ENCODE measurements around the gene SKIC3. TPM values are rescaled to one million over a fixed set of nuclear protein-coding genes. Genes with fewer than 3 reads are reported as not detected.

The SKIC3 gene
- total RNA-seq, 1 donor, result 146 TPM

DNA sequence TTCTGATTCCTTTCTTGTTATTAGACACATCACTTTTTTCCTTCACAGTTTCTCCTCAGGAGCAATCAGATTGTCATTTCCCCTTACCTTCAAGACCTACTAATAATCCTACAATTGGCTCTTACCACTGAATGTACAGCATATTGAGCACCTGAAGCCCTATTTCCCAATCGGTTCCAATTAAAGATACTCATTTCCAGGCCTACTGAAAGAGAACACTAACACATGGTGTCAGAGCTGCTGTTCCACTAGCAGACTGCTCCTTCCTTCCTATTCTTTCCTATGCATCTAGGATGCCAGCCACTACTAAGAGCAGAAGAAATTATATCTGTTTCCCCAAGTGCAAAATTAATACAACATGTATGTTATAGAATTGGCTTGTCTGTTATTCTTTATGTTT is 34.6 kb downstream of the SKIC3 start:
- TF ChIP-seq, protein P1, sequence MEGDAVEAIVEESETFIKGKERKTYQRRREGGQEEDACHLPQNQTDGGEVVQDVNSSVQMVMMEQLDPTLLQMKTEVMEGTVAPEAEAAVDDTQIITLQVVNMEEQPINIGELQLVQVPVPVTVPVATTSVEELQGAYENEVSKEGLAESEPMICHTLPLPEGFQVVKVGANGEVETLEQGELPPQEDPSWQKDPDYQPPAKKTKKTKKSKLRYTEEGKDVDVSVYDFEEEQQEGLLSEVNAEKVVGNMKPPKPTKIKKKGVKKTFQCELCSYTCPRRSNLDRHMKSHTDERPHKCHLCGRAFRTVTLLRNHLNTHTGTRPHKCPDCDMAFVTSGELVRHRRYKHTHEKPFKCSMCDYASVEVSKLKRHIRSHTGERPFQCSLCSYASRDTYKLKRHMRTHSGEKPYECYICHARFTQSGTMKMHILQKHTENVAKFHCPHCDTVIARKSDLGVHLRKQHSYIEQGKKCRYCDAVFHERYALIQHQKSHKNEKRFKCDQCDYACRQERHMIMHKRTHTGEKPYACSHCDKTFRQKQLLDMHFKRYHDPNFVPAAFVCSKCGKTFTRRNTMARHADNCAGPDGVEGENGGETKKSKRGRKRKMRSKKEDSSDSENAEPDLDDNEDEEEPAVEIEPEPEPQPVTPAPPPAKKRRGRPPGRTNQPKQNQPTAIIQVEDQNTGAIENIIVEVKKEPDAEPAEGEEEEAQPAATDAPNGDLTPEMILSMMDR (IDR thresholded peaks at IDR 0.05; ENCODE audit: insufficient read depth, low read length), result no peak
- no peak overlapping the region for H3K4me3 ChIP-seq (ENCODE audit: low read depth, low read length)
- no peak for DNase-seq (ENCODE audit: low read depth)

DNA sequence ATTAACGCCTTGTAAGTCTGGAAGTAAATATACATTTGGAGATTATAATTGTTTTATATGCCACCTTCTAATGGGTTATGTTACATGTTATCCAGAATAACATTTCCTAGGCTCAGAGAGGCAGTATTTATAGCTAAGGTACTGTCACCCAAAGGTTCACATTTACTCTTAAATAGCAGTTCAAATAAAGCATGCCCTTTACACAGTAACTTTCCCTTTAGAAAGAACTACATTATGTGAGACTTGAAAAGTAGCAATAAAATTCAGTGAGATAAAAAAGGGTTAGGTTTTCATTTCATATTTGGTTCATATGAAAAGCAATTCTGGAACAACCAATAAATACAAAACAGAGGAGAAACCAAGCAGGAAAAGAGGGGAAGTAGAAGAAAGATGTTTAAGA is 35.1 kb downstream of the SKIC3 start:
- TF ChIP-seq, protein P1 (IDR thresholded peaks at IDR 0.05; ENCODE audit: insufficient read depth, low read length), result no peak
- no peak for DNase-seq (ENCODE audit: low read depth)
- H3K4me3 ChIP-seq (ENCODE audit: low read depth, low read length), result no peak overlapping the region

DNA sequence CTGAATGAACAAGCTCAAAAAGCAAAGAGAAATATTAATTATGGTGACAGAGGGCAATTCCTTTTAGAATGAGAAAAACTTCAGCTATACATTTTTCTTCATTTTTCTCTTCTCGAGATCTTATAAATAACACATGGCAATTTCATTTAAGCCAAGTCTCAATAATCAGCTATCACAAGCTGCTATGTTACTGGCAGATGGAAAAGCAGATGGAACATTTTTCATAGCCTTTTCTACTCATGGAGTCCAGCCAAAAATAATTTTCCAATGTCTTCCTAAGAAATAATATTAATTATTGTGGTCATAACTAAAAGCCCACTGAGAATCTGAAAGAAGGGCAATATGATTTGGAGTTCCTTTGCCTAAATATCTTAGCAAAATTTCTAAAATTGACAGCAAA is 35.6 kb downstream of the SKIC3 start:
- no peak for DNase-seq (ENCODE audit: low read depth)
- TF ChIP-seq, protein P1 (IDR thresholded peaks at IDR 0.05; ENCODE audit: insufficient read depth, low read length), result no peak
- H3K4me3 ChIP-seq (ENCODE audit: low read depth, low read length), result no peak overlapping the region

DNA sequence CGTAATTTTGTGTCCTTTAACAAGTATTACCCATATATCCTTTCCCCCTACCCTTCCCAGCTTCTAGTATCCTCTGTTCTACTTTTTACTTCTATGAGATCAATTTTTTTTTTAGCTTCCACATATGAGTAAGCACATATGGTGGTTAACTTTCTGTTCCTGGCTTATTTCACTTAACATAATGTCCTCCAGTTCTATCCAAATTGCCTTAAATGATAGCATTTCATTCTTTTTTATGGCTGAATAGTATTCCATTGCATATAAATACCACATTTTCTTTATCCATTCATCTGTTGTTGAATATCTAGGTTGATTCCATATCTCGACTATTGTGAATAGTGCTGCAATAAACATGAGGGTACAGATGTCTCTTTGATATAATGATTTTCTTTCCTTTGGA is 36.4 kb downstream of the SKIC3 start:
- no peak for DNase-seq (ENCODE audit: low read depth)
- TF ChIP-seq, protein P1 (IDR thresholded peaks at IDR 0.05; ENCODE audit: insufficient read depth, low read length), result no peak
- H3K4me3 ChIP-seq (ENCODE audit: low read depth, low read length), result no peak overlapping the region

DNA sequence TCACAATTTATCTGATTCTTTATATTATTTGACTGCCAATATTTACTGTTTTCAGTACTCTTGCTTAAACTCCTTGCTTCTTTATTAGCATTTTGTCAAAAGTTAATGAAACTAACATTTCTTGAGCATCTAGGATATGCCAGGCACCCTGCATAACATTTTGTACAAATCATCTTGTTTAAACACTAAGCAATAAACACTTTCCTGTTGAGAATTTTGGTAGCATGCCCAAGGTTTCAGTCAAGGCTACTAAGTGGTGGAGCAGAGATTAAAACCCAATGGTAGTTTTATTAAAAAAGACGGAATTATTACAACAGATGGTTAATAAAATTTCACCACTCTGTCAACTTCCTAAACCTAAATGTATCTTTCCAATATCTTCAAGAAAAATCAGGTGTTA is 43.2 kb downstream of the SKIC3 start:
- no peak overlapping the region for H3K4me3 ChIP-seq (ENCODE audit: low read depth, low read length)
- TF ChIP-seq, protein P1 (IDR thresholded peaks at IDR 0.05; ENCODE audit: insufficient read depth, low read length), result no peak
- DNase-seq (ENCODE audit: low read depth), result no peak

DNA sequence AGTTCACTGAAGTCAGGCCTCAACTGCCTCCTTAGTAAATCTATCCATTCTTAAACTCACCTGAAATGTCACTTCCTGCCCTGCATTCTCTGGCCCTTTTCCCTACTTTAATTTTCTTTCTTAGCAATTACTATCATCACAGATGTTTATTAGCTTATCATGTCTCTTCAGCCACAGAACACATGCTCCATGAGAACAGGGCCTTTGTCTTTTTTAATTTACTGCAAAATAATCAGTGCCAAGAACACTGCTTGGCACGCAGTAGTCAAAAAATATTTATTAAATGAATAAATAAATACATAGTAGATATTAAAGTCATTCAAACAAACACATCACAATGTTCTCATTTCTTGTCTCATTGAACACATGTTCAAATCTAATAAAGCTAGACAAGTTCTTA is 46.2 kb downstream of the SKIC3 start:
- no peak overlapping the region for H3K4me3 ChIP-seq (ENCODE audit: low read depth, low read length)
- TF ChIP-seq, protein P1 (IDR thresholded peaks at IDR 0.05; ENCODE audit: insufficient read depth, low read length), result no peak
- DNase-seq (ENCODE audit: low read depth), result no peak

Small RNA genes within 50 kb of the gene (small RNA-seq; reads per million reads assigned to genes)
- gene RNU6-308P, result not detected

Other genes with a start within 250 kb of the SKIC3 start
- not detected in 2 replicates for gene FAM81B, start 163.6 kb downstream of the SKIC3 start, total RNA-seq (ENCODE audit: low replicate concordance)
- gene ARSK, start 124 bp upstream of the SKIC3 start, total RNA-seq (ENCODE audit: low replicate concordance), result 8.6 and 19.0 TPM in 2 replicates
- 0.27 and 0.98 TPM in 2 replicates for gene GPR150, start 65.1 kb upstream of the SKIC3 start, total RNA-seq (ENCODE audit: low replicate concordance)
- gene RFESD, start 91.8 kb upstream of the SKIC3 start, total RNA-seq (ENCODE audit: low replicate concordance), result 0.33 and 4.7 TPM in 2 replicates
- gene SPATA9, start 128.0 kb upstream of the SKIC3 start, total RNA-seq (ENCODE audit: low replicate concordance), result 0.54 TPM in 1 of 2 replicates, not detected in the other
- 82.2 and 86.9 TPM in 2 replicates for gene RHOBTB3, start 176.4 kb upstream of the SKIC3 start, total RNA-seq (ENCODE audit: low replicate concordance)